Esophagus muscularis mucosa (tissue), 4 donors: Measurements from ENCODE around the gene TMEM225B.

Experiments used
- EP300 ChIP-seq: sonication (generic); formaldehyde crosslinking; IDR thresholded peaks from one replicate; pipeline ENCODE4 v1.6.1; 2017; ENCODE audit warnings: antibody characterized with exemption
- POLR2A ChIP-seq: fragments of 450-650 bp; IDR thresholded peaks from one replicate; pipeline ENCODE4 v1.6.1; 2017; ENCODE audit warnings: antibody characterized with exemption, moderate library complexity, mild to moderate bottlenecking, low read depth
- POLR2AphosphoS5 ChIP-seq, 2 donors: sonication (generic); formaldehyde crosslinking; IDR thresholded peaks; one replicate each; pipeline ENCODE4 v1.6.1; 2017; ENCODE audit warnings: antibody characterized with exemption in 2 of 2
- TF ChIP-seq, protein P1 (sequence below), 3 experiments: fragments of 200-600 bp in 2 of 3; fragments of 450-650 bp in 1 of 3; sonication (generic) in 2 of 3; IDR thresholded peaks; one replicate each; pipeline ENCODE4 v1.5.1; 2017 to 2019; ENCODE audit warnings: antibody characterized with exemption in 3 of 3, mild to moderate bottlenecking in 2 of 3, moderate library complexity in 1 of 3

DNA sequence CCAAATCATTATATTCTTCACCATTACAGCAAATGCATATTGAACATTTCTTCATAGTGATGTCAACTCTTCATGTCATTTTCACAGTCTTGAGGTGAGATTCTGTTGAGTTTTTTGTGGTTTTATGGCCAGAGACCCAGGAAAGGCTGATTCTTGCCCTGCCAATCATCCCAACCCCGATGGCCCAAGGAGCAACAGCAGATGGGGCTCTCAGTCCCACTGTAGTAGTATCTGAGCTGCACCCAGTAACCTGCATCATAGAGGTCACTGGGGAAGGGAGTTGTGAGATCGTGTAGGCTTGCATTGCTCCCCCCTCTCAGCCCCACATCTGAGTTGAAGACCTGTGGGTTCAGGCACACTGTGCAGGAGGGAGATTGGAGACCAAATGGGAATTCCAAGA lies 45.4 kb downstream of the TMEM225B start:
- TF ChIP-seq, protein P1, sequence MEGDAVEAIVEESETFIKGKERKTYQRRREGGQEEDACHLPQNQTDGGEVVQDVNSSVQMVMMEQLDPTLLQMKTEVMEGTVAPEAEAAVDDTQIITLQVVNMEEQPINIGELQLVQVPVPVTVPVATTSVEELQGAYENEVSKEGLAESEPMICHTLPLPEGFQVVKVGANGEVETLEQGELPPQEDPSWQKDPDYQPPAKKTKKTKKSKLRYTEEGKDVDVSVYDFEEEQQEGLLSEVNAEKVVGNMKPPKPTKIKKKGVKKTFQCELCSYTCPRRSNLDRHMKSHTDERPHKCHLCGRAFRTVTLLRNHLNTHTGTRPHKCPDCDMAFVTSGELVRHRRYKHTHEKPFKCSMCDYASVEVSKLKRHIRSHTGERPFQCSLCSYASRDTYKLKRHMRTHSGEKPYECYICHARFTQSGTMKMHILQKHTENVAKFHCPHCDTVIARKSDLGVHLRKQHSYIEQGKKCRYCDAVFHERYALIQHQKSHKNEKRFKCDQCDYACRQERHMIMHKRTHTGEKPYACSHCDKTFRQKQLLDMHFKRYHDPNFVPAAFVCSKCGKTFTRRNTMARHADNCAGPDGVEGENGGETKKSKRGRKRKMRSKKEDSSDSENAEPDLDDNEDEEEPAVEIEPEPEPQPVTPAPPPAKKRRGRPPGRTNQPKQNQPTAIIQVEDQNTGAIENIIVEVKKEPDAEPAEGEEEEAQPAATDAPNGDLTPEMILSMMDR (IDR thresholded peaks at IDR 0.05), result no peak
- TF ChIP-seq POLR2A, result no peak
- no peak for TF ChIP-seq POLR2AphosphoS5 (IDR thresholded peaks at IDR 0.05)
- TF ChIP-seq EP300, result no peak
